Ovary (tissue), 9 donors: ENCODE measurements around the gene ZNF148. TPM values are rescaled to one million over a fixed set of nuclear protein-coding genes. Genes with fewer than 3 reads are reported as not detected.

Experiments
- DNase-seq, 5 donors: peaks; one replicate each; pipeline ENCODE4 v3.0.0-alpha.2; 2019 to 2020
- H3K27ac ChIP-seq, 2 donors: fragments of 200-600 bp; one replicate each; pipeline versions ENCODE4 v1.5.1 to v1.8.0; 2019 to 2022
- H3K27me3 ChIP-seq: fragments of 200-600 bp; one replicate; pipeline ENCODE4 v1.8.0; 2022
- H3K36me3 ChIP-seq: fragments of 200-600 bp; sonication (generic); one replicate; pipeline ENCODE4 v1.5.1; 2019
- H3K4me1 ChIP-seq: one replicate; pipeline ENCODE4 v1.8.1; 2013; ENCODE audit warnings: mild to moderate bottlenecking, moderate library complexity; ENCODE audit not compliant: insufficient read depth
- H3K4me3 ChIP-seq: fragments of 200-600 bp; sonication (generic); one replicate; pipeline ENCODE4 v1.5.1; 2017
- H3K9me3 ChIP-seq, 2 donors: fragments of 200-600 bp in 1 of 2; sonication (generic) in 1 of 2; one replicate each; pipeline versions ENCODE4 v1.5.1 to v1.8.1; 2013 to 2019; ENCODE audit warnings: mild to moderate bottlenecking in 1 of 2, moderate library complexity in 1 of 2
- CTCF ChIP-seq, 3 donors: fragments of 450-650 bp in 2 of 3; fragments of 200-600 bp in 1 of 3; IDR thresholded peaks; one replicate each; pipeline versions ENCODE4 v1.5.1 to v1.8.0; 2016 to 2022; ENCODE audit warnings: antibody characterized with exemption in 3 of 3, mild to moderate bottlenecking in 1 of 3
- EP300 ChIP-seq: sonication (generic); formaldehyde crosslinking; IDR thresholded peaks from one replicate; pipeline ENCODE4 v1.6.1; 2017; ENCODE audit warnings: antibody characterized with exemption
- POLR2A ChIP-seq: fragments of 450-650 bp; IDR thresholded peaks from one replicate; pipeline ENCODE4 v1.6.1; 2017; ENCODE audit warnings: antibody characterized with exemption, mild to moderate bottlenecking, moderate library complexity
- WGBS, 3 donors: extraction: QIAGEN DNeasy Blood & Tissue Kit in 1 of 3; methylation state at CpG; one replicate each; pipeline versions ENCODE4 v1.1.5 to v1.1.7; 2013 to 2017; 5-methylcytosine and 5-hydroxymethylcytosine counted together
- intact Hi-C, 4 donors: fragments of 100-400 bp; cut with DNase I; formaldehyde crosslinking; loops; one replicate each; pipeline versions ENCODE4 v1.11.0 to v1.15.1; 2022 to 2023
- polyA plus RNA-seq, 2 donors: library from polyadenylated mRNA; stranded (reverse); fragments of 200-250 nt in 1 of 2; fragments of 350-450 nt in 1 of 2; fragmentation: Illumina TruSeq in 1 of 2; extraction: RNeasy Lipid Tissue Mini Kit (QIAGEN cat#74804) in 1 of 2; gene quantifications; one replicate each; pipeline ENCODE4 v1.2.3, GENCODE V29; 2013 to 2014
- total RNA-seq, 7 donors: library from RNA; depleted of rRNA in 2 of 7; stranded (reverse); fragments of >200 nt in 2 of 7; fragmentation: NEBNext Ultra II Directional in 3 of 7; extraction: Animal tissue kit (Norgen Biotek cat#: 25700) in 3 of 7; gene quantifications; one replicate each; pipeline versions ENCODE4 v1.1.0 to v1.2.4, GENCODE V29; 2016 to 2023
- donor health status: DM: no; HTN: no; CAD: no; lungs with moderate emphysema.
- donor health status: DM: no; HTN: no; CAD: no.
- donor health status: Bipolar disorder and iron deficiency.
- donor health status: DM: yes; HTN: yes; CAD: no.
- donor health status: DM: no; HTN: no; CAD: no.
- donor health status: DM: yes; HTN: yes; CAD: no.

The ZNF148 gene
- total and polyA plus RNA-seq, 9 donors, result 9.1 to 98.8 (median 66.8) TPM

- DNase-seq, result no peak
- Histone ChIP-seq H3K27ac (no peak overlapping the region), H3K4me1 (peaks cover 1% of the 10 kb centered on the region), H3K9me3 (no peaks in the 10 kb centered on the region), H3K36me3 (no peaks in the 10 kb centered on the region), H3K4me3 (no peak overlapping the region), H3K27me3 (no peaks in the 10 kb centered on the region)
- 95 to 96% (median 95%) methylated on average over 7 of the region's 7 CpGs for whole genome bisulfite sequencing, 3 donors
- intact Hi-C loops, result no loop called here
- TF ChIP-seq CTCF (IDR thresholded peaks at IDR 0.05), result no peak
- no peak for TF ChIP-seq POLR2A
- TF ChIP-seq EP300, result no peak
Measured at GRCh38 chr3:125189378-125190165, 185.6 kb downstream of the ZNF148 start.

DNA sequence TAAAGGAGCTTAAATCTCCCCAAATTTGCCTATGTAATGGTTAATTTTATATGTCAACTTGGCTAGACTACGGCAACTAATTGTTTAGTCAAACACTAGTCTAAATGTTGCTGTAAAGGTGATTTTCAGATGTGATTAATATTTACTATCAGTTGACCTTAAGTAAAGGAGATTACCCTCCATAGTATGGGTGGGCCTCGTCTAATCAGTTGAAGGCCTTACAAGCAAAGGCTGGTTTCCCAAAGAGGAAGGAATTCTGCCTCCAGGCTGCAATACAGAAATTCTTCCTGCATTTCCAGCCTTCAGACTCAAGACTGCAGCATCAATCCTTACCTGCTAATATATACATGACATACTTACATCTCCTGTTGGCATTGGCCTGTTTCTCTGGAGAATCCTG is 186.2 kb downstream of the ZNF148 start:
- H3K9me3 ChIP-seq, result no peaks in the 10 kb centered on the region
- DNase-seq, result no peak
- H3K4me1 ChIP-seq, result peaks cover 1% of the 10 kb centered on the region
- H3K36me3 ChIP-seq, result no peaks in the 10 kb centered on the region
- H3K27me3 ChIP-seq, result no peaks in the 10 kb centered on the region
- WGBS, 3 donors, result 92 to 100% (median 96%) methylated on average over 2 of the region's 2 CpGs
- TF ChIP-seq POLR2A (no peak), EP300 (no peak), CTCF (IDR thresholded peaks at IDR 0.05) (no peak)
- intact Hi-C loops, result no loop called here
- no peak overlapping the region for H3K27ac ChIP-seq
- no peak overlapping the region for H3K4me3 ChIP-seq

DNA sequence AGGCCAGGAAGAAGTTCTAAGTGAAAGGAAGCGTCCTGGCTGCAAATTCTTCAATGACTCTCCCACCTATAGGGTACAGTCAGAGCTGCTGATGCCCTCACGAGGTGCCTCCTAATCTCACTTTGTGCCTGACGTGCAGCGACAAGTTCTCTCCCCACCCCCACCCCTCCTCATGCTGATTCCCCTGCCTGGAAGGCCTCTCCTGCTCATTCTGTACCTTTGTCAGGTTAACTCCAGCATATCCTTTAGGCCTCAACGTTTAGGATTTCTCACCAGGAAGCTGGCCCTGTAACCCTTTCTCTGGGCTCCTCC is 187.6 kb downstream of the ZNF148 start:
- 76 to 83% (median 77%) methylated on average over 5 of the region's 5 CpGs for WGBS, 3 donors
- Histone ChIP-seq H3K9me3 (no peaks in the 10 kb centered on the region), H3K27ac (no peak overlapping the region), H3K36me3 (no peaks in the 10 kb centered on the region), H3K4me3 (no peak overlapping the region), H3K4me1 (peaks cover 1% of the 10 kb centered on the region), H3K27me3 (no peaks in the 10 kb centered on the region)
- no peak for TF ChIP-seq EP300
- TF ChIP-seq POLR2A, result no peak
- no peak for TF ChIP-seq CTCF (IDR thresholded peaks at IDR 0.05)
- intact Hi-C loops, result no loop called here
- no peak for DNase-seq

GRCh38 chr3:125186800-125187598 is 188.1 kb downstream of the ZNF148 start:
- TF ChIP-seq POLR2A, result no peak
- TF ChIP-seq CTCF (IDR thresholded peaks at IDR 0.05), result no peak
- TF ChIP-seq EP300, result no peak
- Histone ChIP-seq H3K36me3 (no peaks in the 10 kb centered on the region), H3K9me3 (no peaks in the 10 kb centered on the region), H3K4me1 (peaks cover 1% of the 10 kb centered on the region), H3K27me3 (no peaks in the 10 kb centered on the region), H3K27ac (no peak overlapping the region), H3K4me3 (no peak overlapping the region)
- intact Hi-C loops, result no loop called here
- WGBS, 3 donors, result 94 to 96% (median 94%) methylated on average over 20 of the region's 20 CpGs
- no peak for DNase-seq
